ENCODE measurements around the gene AP2S1. TPM values are rescaled to one million over a fixed set of nuclear protein-coding genes. Genes with fewer than 3 reads are reported as not detected.

AP2S1 gene
- total RNA-seq = 80.9 TPM

GRCh38 chr19:46850228-46851203, at the start of gene AP2S1:
Gene AP2S1, minus strand, starts transcription at chr19:46850846. Its CDS starts 80 bp downstream, at chr19:46850766.

GRCh38 chr19:46860846-46861690, 10.4 kb upstream of the AP2S1 start, which contains the start of gene ARHGAP35:
Gene ARHGAP35, plus strand, starts transcription at chr19:46860997. Its CDS starts 57,679 bp downstream, at chr19:46918676.

GRCh38 chr19:46788262-46788967, 62.2 kb downstream of the AP2S1 start, which contains the start of gene SLC1A5:
Gene SLC1A5, minus strand, starts transcription at chr19:46788594. Its CDS starts 629 bp downstream, at chr19:46787965.

Small RNA genes lying within 50 kb of the gene (small RNA-seq; reads per million reads assigned to genes)
- not detected for gene AC008622.3 (ENCODE audit: low replicate concordance)
- gene HNRNPMP2 (ENCODE audit: low replicate concordance) = not detected

Other genes starting within 250 kb of the AP2S1 start
- 165 TPM for gene CALM3, start 249.5 kb downstream of the AP2S1 start, total RNA-seq
- gene PTGIR, start 225.8 kb downstream of the AP2S1 start, total RNA-seq = 8.3 TPM
- not detected for gene GNG8, start 214.6 kb downstream of the AP2S1 start, total RNA-seq
- gene DACT3, start 189.7 kb downstream of the AP2S1 start, total RNA-seq = 28.4 TPM
- 47.6 TPM for gene PRKD2, start 133.7 kb downstream of the AP2S1 start, total RNA-seq
- 17.0 TPM for gene FKRP, start 104.8 kb downstream of the AP2S1 start, total RNA-seq
- 88.1 TPM for gene STRN4, start 104.4 kb downstream of the AP2S1 start, total RNA-seq
- gene SLC1A5, start 62.3 kb downstream of the AP2S1 start, total RNA-seq = 35.9 TPM
- gene ARHGAP35, start 10.2 kb upstream of the AP2S1 start, total RNA-seq = 48.3 TPM
- 2.4 TPM for gene NPAS1, start 169.0 kb upstream of the AP2S1 start, total RNA-seq
- gene TMEM160, start 197.8 kb upstream of the AP2S1 start, total RNA-seq = 24.5 TPM